ENCODE results near the gene RET. TPM values are rescaled to one million over a fixed set of nuclear protein-coding genes. Genes with fewer than 3 reads are reported as not detected.

Gene RET
- total RNA-seq, 1 donor from 2014 or later: 1.1 TPM

GRCh38 chr10:43131906-43132305 lies 55.0 kb downstream of the RET start:
- H3K36me3 Mint-ChIP-seq (ENCODE audit: low read depth, unreplicated experiment): peaks cover 4% of the 10 kb centered on the region
- H3K27ac Mint-ChIP-seq (ENCODE audit: unreplicated experiment): no peak overlapping the region
- H3K9me3 Mint-ChIP-seq (ENCODE audit: unreplicated experiment): no peaks in the 10 kb centered on the region
- Histone ChIP-seq H4K20me1 (ENCODE audit: insufficient read depth, low read length) (no peaks in the 10 kb centered on the region), H3K79me2 (ENCODE audit: insufficient read depth, low read length) (peaks cover 3% of the 10 kb centered on the region), H3K4me2 (ENCODE audit: low read length) (no peak overlapping the region), H2AFZ (ENCODE audit: low read depth, low read length) (no peak overlapping the region), H3K27me3 (ENCODE audit: insufficient read depth, low read length) (peaks cover 8% of the 10 kb centered on the region), H3K4me1 (ENCODE audit: insufficient read depth, low read length) (peaks cover 10% of the 10 kb centered on the region), H3K4me3 (ENCODE audit: insufficient read depth, low read depth, low read length) (no peak overlapping the region), H3K36me3 (ENCODE audit: insufficient read depth, low read length) (no peaks in the 10 kb centered on the region), H3K9me3 (ENCODE audit: insufficient read depth, low read depth, low read length) (no peaks in the 10 kb centered on the region), H3K27ac (ENCODE audit: low read depth, low read length) (no peak overlapping the region), H3K9ac (ENCODE audit: low read length) (no peak overlapping the region)
- H3K4me3 Mint-ChIP-seq (ENCODE audit: unreplicated experiment): peak overlapping the region; percentile 61
- DNase-seq (ENCODE audit: low read depth) (no peak), FAIRE-seq (no peak)
- TF ChIP-seq EZH2 (IDR thresholded peaks at IDR 0.05; ENCODE audit: insufficient read depth, low read length) (no peak), CTCF (IDR thresholded peaks at IDR 0.05; ENCODE audit: insufficient read depth, low read depth, low read length) (no peak)
- H3K4me1 Mint-ChIP-seq (ENCODE audit: low read depth, unreplicated experiment): peaks cover 52% of the 10 kb centered on the region
- no peaks in the 10 kb centered on the region for H3K27me3 Mint-ChIP-seq (ENCODE audit: low read depth, unreplicated experiment)

DNA sequence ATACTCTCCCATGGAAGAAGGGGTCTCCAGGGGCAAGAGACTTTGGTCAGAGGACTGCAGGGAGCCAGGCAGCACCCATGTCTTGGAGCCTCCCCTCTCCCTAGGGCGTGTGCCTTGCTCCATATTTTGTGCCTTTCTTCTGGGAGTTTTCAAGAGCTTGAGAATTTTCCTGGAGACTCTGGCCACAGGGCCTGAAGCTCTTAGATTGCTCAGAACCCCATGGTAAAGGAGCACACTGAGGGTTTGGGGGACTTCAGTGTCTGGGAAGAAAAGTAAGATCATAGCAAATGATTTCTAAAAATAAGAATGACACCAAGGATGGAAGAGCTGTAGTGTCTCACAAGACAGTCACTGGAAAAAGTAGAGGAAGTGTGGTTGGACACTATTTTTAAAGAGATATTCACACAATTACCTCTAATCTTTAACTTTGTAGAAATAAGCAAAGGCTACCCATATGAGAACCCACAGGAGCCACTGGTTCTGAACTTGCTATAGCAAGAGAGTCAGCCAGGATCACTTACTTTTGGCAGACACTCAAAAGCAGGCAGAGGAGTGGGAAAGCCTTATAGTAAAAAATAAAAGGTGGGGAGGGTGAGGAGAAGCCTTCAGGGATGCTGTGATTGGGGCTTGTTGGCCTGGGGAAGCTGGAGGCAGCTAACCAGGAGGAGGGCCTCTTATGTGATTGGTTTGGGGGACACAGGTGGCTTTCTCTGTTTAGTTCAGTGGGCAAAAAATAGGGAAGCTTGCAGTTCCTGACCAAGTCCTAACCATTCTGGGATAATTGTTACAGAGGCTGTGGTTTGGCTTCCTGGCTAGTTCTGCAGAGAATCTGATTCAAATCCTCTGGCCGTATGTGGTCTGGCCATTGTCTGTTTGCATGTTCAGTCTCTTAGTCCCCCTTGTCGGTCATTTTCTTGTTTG lies 56.3 kb downstream of the RET start:
- peak overlapping the region; percentile 41 for H3K4me3 Mint-ChIP-seq (ENCODE audit: unreplicated experiment)
- no peak overlapping the region for H3K4me2 ChIP-seq (ENCODE audit: low read length)
- H3K9me3 Mint-ChIP-seq (ENCODE audit: unreplicated experiment): no peaks in the 10 kb centered on the region
- TF ChIP-seq EZH2 (IDR thresholded peaks at IDR 0.05; ENCODE audit: insufficient read depth, low read length) (no peak), CTCF (IDR thresholded peaks at IDR 0.05; ENCODE audit: insufficient read depth, low read depth, low read length) (no peak)
- H3K27ac Mint-ChIP-seq (ENCODE audit: unreplicated experiment): no peak overlapping the region
- peaks cover 43% of the 10 kb centered on the region for H3K4me1 Mint-ChIP-seq (ENCODE audit: low read depth, unreplicated experiment)
- no peaks in the 10 kb centered on the region for H3K9me3 ChIP-seq (ENCODE audit: insufficient read depth, low read depth, low read length)
- peaks cover 10% of the 10 kb centered on the region for H3K4me1 ChIP-seq (ENCODE audit: insufficient read depth, low read length)
- H3K27me3 Mint-ChIP-seq (ENCODE audit: low read depth, unreplicated experiment): no peaks in the 10 kb centered on the region
- peaks cover 8% of the 10 kb centered on the region for H3K27me3 ChIP-seq (ENCODE audit: insufficient read depth, low read length)
- no peak overlapping the region for H3K4me3 ChIP-seq (ENCODE audit: insufficient read depth, low read depth, low read length)
- H4K20me1 ChIP-seq (ENCODE audit: insufficient read depth, low read length): no peaks in the 10 kb centered on the region
- peaks cover 9% of the 10 kb centered on the region for H3K79me2 ChIP-seq (ENCODE audit: insufficient read depth, low read length)
- no peak overlapping the region for H3K27ac ChIP-seq (ENCODE audit: low read depth, low read length)
- H3K36me3 Mint-ChIP-seq (ENCODE audit: low read depth, unreplicated experiment): peaks cover 5% of the 10 kb centered on the region
- no peak overlapping the region for H3K9ac ChIP-seq (ENCODE audit: low read length)
- H2AFZ ChIP-seq (ENCODE audit: low read depth, low read length): no peak overlapping the region
- no peak for FAIRE-seq
- DNase-seq (ENCODE audit: low read depth): no peak
- no peaks in the 10 kb centered on the region for H3K36me3 ChIP-seq (ENCODE audit: insufficient read depth, low read length)
